Brain pericyte (primary cell): ENCODE data around the gene PIGR.

Source experiments
- DNase-seq: peaks from one replicate; pipeline ENCODE4 v3.0.0-alpha.2; 2012; ENCODE audit warnings: low read depth, low spot score

PIGR gene

DNA sequence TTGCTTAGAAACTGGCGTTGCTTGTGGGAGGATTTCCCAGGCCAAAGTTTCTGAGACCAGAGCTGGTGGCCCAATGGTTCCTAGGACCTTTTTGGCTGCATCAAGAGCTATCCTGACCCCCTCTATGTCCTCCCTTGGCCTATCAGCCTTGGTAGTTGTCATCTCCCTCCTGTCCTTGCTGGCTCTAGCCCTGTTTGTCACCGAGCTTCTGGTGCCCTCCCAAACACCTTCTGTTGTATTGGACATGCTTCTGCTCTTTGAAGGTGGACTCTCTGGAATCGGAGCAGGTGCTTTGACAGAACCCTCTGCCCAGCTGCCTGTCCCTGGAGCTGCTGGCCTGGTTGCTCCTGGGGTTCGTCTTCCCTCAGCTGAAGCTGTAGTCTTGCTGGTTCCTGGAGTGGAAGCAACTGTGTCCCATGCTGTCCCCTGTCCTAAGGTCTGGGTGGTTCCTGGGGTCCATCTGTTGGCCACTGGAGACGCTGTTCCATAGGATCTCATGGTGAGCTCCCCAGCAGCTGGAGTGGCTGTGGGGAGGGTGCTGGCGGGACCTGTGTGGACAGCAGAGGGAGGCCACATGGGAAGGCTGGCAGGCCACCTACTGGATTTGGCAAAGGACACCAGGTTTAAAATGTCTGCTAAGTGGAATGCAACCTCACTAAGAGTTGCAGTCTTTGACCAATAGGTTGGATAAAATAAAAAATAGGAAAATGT is 14.6 kb upstream of the PIGR start:
- no peak for DNase-seq

GRCh38 chr1:206958144-206958543 is 11.9 kb upstream of the PIGR start:
- DNase-seq = no peak

DNA sequence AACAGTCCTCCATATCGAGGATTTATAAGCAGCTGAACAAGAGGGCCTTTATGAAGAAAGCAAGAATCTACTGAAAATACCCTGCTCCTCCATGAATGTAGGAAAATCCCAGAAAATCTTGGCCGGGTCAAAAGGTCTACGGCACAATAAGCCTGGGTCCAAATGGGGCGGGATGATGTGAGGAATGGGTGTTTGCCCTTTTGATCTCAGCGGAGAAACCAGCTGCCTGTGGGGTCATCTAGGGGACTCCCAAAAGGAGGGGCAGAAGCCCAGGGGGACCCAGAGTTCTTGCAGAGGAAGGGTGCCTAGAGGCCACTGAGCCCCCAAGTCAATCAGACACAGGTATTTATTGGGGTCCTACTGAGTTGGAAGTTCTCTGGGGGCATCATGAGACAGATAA is 11.4 kb upstream of the PIGR start:
- no peak for DNase-seq

- no peak for DNase-seq
Observed at GRCh38 chr1:206955476-206956451, 9.5 kb upstream of the PIGR start.

GRCh38 chr1:206954459-206955342 is 8.4 kb upstream of the PIGR start:
- no peak for DNase-seq

GRCh38 chr1:206953626-206954025 is 7.4 kb upstream of the PIGR start:
- DNase-seq = no peak

- DNase-seq = no peak
Observed at GRCh38 chr1:206953126-206953525, 6.9 kb upstream of the PIGR start.

GRCh38 chr1:206952171-206952570 is 5.9 kb upstream of the PIGR start:
- no peak for DNase-seq

DNA sequence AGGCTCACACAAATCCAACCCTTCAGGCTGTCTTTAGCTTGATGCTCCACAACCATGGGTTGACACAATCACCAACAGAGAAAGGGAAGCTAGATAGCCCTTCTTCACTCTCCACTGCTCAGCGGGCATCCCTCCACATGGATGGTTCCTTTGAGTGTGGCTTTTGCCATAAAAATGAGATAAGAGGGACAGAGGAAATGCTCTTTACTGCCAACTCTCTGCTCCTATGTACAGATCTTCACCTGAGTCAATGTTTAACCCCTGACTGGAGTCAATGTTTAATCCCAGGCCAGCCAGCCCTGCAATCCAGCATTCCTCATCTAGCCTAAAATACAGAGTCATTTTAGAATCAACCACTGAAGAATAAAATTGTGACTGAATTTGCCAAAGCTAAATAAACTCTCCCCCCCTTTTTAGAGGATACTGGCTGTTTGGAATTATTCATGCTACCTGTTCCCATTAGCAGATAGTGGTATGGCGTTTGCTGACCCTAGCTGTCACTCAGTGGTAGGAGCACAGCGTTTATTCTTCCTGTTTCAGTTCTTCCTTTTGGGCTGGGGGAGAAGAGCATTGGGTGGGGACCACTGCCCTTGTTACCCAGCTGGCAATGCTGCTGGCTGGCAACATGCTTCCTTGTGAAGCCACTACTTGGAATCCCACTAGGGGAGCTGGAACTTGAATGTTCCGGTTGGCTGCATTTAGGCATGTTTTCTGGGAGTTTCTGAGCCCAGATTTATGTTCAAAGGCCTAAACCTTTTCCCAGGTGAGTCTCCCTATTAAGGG is 5.2 kb upstream of the PIGR start:
- no peak for DNase-seq

- no peak for DNase-seq
Observed at GRCh38 chr1:206949641-206950040, 3.4 kb upstream of the PIGR start.

DNA sequence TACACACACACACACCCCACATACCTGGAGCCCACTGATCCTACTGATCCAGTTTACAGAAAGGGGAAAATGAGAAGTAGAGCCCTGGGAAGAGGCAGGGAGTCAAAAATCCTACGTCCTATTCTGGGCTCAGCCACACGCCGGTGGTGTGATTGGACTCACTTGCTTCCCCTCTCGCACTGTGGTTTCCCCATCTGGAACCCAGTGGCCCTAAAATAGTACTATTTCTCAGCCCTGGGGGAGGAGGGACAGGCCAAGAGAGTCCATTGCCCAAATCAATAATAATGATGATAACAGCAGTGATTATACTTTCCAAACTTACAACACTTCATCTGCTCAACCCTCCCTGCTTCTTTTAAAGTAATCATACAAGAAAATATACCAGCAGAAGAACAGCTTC is 2.9 kb upstream of the PIGR start:
- no peak for DNase-seq

DNA sequence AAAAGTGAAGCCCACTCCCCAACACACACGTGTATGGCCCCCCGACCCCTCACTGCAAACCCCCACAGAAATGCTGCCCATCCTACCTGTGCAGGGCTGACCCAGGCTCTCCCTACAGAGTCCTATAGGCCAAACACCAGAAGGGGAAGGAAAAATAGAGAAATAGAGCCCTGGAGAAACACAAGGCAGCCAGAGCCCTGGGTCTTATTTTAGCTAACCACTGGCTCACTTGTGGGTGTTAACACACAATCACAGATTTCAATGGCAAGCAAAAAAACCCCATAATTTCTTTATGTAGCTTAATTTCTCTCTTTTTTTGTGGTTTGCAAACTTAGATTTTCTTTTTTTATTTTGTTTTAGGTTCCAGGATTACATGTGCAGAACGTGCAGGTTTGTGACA is 989 bp upstream of the PIGR start:
- no peak for DNase-seq

DNA sequence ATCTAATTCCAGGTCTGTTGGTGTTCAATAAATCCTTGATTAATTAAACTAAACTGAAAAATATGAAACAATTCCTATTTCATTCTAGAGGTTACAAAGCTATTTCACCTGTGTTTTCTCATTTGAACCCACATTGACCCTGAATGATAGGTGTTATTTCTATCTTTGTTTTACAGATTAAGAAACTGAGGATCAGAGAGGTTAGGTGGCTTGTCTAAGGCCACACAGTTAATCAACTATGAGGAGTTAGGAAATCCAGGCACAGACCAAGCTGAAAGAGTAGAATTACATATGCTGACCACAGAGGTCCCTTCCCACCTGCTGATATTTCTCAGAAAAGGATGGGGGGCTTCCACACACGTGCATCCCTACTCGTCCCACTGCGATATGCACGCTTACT is 487 bp downstream of the PIGR start:
- no peak for DNase-seq

DNA sequence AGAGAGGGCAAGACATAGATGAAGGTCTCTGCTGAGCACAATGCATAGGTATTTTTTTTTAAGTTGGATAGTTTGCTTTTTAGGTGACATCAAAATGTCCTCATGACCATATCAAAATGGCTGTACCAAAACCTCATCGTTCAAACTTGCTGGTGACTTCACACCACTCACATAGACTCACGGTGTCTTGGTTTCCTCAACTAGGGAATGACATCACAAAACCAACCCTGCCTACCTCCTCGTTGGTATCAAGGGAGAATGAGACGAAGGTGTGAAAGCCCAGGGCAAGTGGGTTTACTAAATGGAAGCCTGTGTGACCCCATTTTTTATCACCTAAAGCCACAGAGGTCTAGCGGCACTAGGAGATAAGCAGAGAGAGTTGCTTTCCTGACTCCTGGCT is 1.6 kb downstream of the PIGR start:
- no peak for DNase-seq

DNA sequence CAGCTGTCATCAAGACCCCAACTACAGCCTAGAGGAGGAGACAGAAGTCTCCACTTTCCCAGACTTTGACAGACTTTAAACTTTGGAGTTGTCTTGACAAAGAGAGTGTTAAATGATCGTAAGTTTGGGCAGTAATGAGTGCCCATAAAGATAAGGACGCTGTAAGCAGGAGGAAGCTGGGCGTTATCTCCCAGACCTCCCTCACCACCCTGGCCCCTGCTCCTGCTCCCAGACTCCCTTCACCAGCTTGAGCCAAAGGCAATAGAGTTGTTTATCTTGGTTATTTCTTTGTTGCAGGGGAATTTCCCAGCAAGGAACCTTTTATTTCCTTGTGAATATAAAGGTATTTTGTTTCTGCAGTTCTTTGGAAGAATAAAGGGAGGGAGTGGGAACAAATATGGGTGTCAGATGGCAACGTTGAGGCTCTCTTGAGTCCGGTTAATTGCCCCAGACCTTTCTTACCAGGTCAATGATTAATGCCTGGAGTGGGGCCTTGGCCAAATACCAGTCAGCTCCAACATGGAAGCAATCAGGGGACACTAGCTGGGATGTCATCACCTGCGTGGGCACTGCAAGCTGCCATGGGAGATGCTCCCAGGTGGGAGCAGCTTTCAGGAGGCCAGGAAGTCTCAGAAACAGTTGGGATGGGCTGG is 4.4 kb downstream of the PIGR start:
- DNase-seq = no peak

DNA sequence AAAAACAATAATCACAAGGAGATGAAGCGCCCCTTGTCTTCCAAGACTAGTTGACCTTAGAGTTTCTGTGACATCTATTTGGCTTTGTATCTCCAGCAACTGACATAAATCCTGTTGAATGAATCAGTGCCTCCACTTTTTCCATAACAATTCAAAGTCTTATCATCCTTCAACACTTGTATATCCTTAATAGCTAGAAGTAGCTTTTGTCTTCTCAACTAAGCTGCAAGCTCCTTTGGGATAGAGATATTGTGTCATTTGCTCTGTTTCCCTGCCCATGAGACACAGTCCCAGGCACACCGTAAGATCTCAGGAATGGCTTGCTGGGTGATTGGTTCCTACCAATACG is 5.7 kb downstream of the PIGR start:
- DNase-seq = no peak

GRCh38 chr1:206939841-206940587 is 6.3 kb downstream of the PIGR start:
- DNase-seq = no peak

DNA sequence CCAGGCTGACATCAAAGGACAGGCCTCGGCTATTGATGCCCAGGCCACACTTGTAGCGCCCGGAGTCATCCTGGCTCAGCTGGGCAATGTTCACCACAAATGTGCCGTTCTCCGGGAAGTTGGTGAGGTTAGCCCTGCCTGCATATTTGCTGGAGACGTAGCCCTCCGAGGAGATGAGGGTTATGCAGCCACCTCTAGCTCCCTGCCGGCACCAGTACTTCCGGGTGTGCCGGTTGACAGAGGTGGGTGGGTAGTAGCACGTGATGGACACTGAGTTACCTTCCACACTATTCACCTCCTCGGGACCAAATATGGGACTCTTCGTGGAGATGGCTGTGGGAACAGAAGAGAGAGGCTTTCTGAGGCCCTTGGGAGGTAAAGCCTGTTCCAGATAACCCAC is 7.1 kb downstream of the PIGR start:
- DNase-seq = no peak

DNA sequence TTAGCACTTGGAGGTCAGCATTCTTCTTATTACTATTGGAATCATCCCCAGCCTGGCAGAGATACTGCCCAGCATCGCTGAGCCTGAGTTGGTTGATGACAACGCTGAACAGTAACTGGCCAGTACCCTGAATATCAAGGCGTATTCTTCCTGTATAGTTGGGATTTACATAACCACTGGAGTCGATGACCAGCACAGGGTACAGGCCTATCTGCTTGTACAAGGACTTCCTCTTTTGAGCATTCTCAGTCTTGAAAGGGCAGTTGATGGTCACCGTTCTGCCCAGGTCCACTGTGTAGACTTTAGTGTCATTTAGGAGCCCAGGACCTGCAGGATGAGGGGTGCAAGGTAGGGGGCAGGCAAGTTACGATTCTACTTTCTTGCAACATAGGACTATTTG is 8.8 kb downstream of the PIGR start:
- DNase-seq = no peak

DNA sequence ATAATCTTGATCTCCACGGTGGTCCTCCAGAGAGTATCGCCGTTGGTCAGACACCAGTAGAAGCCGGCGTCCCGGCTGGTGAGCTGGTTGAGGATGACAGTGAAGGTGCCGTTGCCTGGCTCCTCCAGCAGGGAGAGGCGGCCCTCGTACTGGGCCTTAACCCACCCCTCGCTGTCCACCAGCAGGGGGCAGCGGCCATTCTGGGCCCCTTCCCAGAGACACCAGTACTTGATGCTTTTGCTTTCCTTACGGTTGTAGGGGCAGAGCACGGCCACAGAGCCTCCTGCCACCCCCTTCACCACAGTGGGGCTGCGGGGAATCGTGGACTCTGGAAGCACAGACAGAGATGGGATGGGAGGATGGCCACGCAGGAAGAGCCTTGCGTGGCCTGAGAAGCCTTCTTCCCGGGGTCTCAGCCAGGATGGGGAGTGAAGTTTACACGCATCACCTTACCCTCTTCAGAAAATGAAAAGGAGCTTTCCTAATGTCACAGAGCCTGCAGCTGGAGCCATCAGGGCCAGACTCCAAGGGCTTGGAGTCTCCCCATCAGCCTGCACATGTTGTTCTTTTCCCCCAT is 10.7 kb downstream of the PIGR start:
- DNase-seq = no peak
